ENCODE results near the gene S100A4.
A peak's percentile ranks its signal among the peaks of the same experiment; 100 is the strongest.

Gene S100A4

DNA sequence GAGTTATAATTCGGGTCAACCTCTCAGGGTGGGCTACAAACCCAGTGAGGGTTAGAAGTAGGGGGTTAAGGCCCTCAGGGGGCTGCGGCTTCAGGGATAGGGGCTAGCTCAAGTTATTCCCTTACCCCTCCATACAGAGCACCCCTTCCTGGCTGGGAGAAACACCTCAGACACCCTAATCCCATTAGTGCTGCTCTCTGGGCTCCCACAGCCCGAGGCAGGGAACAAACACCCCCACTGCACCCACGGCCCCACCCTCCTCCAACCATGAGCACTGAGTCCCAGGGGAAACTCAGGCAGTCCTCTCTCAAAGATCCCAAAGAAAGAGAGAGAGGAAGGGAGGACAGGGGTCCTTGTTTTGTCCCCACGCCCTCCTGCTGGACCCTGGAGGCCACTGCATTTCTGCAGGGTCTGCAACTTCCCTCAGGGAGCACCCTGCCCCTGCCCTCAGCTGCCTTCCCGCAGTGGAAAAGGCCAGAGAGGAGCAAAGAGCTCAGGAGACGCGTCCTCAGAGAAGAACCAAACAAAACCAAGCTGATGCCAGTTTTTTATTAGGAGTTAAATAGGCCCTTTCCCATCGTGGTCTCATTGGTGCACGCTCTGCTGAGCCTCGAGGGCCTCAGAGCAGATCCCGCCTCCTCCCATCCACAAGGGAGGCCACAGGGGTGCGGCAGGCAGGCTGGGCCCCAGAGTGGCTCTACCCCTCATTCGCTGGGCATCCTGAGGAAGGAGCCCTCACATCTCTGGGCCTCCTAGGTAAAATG lies 1.4 kb upstream of the S100A4 start:
- DNase-seq = no peak

DNA sequence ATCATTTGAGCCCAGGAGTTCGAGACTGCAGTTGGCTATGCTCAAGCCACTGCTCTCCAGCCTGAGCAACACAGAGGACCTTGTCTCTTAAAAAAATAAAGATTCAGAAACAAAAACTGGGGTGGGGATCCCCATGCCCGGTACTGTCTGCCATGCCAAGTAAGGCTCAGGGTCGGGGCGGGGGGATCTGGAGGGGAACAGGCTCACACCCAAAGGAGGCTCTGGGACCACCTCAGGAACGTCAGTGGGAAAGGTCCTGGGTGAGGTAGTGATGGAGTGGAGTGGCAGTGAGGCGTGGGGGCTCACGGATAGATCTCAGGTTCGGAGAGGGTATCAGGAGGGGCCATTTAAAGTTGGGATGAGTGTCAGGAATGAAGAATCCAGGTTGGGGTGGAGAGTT lies 765 bp upstream of the S100A4 start:
- no peak for DNase-seq

DNA sequence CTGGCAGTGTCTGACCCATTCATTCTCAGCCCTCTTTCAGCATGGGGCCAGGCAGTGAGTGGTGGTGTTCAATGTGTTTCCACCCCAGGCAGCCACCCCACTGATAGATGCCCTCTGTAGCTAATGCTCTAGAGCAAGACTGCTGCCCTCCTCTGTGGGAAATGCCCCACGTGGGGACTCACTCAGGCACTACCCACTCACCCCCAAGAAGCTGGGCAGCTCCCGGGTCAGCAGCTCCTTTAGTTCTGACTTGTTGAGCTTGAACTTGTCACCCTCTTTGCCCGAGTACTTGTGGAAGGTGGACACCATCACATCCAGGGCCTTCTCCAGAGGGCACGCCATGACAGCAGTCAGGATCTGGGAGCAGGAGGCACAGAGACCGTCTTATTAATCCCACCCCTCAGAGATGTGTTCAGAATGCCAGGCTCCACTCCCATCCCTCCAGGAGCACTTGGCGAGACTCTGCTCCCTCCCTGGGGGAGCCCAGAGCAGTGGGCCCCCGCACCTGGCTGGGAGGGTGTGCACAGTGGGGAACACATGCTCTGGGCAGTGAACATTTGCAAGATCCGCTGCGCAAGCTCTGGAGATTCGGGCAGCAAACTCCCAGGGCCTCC lies 1.0 kb downstream of the S100A4 start:
- DNase-seq = no peak

DNA sequence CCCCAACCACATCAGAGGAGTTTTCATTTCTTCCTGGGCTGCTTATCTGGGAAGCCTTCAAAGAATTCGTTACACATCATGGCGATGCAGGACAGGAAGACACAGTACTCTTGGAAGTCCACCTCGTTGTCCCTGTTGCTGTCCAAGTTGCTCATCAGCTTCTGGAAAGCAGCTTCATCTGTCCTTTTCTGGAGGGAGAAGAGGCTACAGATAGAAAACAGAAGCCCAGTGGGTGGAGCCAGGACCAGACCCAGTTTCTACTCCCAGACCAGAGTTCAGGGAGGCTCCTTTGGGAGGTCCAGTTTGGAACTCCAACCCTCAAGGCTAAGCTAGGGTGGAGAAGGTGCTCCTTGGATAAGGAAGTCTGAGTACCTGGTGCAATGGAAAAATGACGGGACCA lies 1.9 kb downstream of the S100A4 start:
- DNase-seq = no peak

DNA sequence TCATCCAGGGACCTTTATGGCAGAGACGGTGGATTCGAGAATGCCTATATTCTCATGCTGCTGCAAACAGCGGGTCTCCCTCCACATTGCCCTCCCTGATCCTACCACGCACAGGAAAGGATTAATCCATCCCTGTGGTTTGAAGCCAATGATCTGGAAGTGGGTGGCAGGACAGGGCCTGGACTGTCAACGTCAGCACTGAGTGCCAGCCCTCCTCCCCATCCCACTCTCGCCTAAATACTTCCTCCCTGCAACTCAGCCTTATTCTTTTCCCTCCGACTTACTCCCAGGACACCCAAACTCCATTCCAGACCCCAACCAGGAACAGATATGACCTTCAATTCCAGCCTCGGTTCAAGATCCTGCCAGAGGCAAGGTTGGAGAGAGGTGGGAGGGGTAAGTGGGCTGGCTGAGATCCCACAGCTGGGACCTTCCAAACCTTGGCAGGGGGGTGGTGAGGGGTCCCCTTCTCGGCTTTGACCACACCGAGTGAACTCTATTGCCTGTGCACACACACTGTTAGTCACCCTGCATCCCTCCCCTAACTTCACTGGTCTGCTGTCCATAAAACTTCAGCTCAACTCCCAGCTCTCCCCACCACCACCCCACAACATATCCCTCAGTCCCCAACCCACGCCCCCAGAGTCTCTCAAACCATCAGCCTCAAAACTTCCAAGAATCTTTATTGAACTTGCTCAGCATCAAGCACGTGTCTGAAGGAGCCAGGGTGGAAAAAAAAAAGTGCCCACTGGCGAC lies 2.5 kb downstream of the S100A4 start:
- no peak for DNase-seq

DNA sequence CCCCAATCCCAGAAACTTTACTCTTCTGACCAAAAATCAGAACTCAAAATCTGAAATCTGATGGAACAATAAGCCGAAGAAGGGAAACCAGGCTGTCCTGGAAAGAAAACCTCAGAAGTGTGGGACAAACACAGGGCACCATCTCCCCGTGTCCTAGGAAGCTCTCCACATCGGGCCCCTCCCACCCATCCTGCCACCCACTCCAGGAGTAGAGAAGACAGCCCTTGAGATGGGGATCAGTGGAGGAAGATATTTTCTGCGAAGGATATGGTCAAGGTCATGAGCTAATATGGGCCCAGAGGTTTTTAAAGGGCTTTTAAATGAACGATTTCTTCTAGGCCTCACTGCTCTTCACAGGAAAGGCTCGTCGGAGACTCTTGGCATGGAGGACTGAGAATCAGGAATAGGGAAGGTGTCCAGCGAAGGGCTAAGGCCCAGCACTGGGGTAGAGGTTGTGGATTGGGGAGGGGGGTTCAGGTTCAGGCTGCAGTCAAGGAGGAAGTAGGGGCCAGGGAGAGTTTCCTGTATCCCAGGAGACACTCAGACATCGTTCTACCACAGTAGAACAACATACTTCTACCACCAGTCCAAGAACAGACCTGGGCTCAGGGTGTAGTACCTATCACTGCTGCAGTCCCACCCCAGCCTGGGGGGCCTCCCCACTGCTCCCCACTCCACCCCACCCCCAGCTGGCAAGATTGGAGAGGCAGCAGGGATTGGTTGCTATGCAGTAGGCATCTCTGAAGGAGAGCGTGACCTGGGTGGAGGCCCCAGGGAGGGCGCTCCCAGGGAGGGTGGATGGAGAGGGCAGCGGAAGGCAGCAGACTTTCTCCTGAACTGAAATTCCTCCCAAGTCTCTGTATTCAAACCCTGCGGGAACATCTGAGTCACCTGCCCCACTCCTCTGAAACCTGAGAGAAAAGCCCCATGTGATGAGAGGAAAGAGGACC lies 3.7 kb downstream of the S100A4 start:
- DNase-seq = no peak

DNA sequence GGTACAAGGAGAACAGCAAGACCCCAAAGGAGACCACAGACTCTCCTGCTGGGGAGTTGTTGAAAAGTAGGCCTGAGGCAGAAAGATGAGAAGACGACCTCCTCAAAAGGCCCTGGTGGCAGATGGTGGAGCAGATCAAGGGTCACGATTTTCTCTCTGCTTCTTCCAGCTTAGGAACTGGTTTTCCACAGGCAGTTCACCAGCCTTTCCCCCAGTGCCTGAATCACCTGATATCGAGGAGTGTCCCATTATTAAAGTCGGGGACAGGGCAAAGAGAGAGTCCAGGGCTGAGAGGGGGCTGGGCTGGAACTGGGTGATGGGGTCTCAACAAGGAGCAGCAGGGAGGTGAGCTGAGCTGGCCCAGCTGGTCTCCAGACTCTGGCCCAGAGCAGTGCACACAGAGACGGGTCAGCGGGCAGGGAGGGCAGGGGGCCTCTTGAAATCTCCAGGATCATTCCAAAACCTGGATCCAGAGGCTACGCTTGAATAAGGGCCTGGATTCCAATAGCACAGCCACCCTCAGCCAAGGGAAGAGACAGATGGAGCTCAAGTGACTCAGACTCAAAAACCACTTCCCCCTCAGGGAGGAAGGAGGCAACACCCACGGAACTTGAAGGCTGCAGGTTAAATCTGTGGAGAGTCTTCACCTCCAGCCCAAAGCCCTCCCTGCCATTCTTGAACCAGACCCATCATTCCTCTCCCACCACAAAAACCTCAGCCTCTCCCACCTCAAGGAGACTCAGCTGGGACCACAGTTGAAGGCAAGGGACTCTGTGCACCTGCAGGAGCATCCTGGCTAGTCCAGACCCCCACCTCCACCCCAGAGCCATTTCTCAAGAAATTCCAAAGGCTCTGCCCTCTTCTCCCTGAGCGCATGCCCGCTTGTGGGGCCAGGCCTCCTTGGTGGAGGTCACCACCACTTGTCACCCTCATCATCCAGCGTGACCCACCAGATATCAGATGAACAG lies 4.9 kb downstream of the S100A4 start, which contains the start of gene S100A5:
S100A5 (minus strand) TSS at position 541 of the 968 bp plus-strand sequence. CDS start 743 bp downstream, outside the sequence.
- peak in 1 of 2 experiments; percentile 64 for DNase-seq

DNA sequence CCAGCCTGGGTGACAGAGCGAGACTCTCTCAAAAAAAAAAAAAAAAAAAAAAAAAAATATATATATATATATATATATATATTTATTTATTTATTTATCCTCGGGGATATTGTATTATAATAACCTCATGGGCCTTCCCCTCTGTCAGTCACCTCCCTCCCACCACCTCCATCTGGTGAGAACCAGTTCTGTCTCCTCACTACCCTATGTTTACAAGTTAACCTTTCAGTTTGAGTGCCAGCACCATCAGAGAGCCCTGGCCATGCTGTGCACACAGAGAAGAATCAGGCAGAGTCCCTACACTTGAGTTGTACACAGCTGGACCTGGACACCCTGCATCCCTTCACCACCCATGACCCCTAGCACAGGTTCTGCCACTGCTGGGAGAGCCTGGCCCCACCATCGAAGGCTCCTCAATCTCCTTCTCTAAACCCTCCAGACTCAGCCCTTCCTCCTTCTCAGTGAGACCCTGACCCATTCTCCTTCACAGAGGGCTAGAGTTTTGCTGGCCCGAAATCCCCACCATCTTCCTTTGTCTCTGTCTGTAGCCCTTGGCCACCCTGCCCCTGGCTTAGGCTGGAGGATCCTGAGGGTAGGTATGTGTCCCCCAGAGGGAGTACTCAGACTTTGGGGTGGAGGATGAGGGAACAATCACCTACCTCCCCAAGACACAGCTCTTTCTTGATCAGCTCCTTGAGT lies 6.1 kb downstream of the S100A4 start:
- DNase-seq = no peak

DNA sequence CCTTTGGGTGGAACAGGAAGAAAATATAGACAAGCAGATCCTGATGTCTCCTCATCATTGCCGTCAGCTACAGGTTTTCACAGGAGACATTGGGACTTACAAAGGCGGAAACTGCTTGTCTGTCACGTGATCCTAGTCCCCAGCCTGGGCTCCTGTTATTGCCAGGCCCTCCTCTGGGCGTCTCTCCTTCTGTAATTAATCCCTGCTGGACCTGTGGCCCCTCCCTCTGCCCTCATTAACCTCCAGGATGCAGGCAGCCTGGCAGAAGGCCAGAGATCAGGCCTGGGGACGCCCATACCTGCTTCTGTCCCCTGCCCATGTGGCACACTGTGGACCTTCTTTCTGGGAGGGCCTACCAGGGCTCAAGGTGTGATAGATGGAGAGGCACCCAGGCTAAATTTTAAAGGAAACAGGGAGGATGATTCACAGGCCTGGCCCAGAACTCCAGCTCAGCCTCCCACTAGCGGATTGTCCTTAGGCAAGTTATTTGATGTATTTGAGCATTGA lies 7.2 kb downstream of the S100A4 start:
- no peak for DNase-seq

DNA sequence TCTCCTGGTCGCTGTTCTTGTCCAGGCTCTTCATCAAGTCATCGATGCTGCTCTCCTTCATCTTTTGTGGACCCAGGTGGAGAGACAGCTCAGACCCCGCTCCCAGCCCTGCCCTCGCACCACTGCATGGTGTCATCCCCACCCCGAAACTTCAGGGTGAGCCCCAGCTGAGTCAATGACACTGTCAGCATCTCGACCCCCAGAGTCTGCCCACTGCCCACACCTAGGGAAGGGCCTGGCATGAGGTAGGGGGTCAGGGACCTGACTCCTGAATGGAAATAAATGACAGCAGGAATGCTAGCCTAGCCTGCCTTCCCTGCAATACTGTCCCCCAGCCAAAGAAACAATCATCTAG lies 8.3 kb downstream of the S100A4 start:
- DNase-seq = no peak

DNA sequence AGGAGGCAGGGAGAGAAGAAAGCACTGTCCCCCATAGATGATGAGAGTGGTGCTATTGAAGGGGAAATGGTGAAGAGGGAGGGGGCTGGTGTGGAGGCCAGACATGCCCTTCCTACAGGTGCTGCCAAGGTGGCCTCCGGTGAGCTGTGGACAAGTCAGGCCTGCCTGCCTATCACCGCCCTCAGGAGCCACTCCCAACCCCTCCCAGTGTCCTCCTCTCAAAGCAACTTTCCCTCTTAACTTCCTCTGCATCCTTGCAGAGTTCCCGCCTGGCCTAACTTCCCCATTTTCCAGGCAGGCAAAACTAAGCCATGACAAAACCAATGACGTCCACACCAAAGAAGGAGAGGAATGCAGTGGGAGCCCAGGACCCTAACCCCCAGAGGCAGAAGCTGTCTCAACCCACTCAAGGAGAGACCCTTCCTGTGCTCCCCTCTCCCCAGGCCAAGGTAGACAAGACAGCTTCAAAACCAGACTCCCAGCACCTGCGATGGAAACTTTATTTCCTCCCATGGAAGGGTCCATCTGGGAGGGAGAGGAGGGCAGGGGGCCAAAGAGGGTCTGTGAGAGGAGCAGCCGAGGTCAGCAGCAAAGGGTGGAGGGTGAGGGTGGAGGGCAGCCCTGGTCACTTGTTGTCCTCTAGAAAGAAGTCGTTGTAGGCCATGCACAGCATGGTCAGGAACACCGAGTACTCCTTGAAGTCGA lies 8.8 kb downstream of the S100A4 start:
- DNase-seq = no peak

DNA sequence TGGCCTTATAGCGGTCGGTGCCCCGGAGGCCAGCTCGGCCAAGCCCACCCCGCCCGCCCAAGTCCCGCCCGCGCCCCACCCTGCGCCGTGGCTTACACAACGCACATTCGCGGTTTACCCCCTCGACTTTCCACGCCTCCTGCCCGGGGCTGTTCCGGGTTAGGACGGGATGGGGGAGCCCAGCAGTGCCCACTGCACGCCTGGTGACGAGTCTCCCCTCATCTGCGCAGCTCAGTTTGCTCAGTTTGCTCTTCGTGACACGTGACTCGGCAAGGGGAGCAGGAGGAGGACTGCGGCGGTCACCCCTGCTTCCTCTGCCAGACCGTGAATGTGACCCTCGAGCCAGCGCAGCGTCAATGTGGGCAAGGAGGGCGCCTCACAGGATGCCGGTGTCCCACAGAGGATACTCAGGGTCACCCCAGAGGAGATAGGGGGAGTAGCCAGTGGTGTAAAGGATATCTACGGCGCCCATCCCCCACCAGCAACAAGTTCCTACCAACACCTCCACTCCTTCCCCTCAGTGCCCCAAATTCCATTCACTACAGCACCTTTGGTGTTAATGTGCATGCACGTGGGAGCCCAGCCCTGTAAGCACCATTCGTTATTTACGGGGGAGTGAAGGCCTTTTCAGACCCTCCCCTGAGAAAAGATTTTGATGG lies 9.5 kb downstream of the S100A4 start:
- DNase-seq = peak; percentile 72 to 81

DNA sequence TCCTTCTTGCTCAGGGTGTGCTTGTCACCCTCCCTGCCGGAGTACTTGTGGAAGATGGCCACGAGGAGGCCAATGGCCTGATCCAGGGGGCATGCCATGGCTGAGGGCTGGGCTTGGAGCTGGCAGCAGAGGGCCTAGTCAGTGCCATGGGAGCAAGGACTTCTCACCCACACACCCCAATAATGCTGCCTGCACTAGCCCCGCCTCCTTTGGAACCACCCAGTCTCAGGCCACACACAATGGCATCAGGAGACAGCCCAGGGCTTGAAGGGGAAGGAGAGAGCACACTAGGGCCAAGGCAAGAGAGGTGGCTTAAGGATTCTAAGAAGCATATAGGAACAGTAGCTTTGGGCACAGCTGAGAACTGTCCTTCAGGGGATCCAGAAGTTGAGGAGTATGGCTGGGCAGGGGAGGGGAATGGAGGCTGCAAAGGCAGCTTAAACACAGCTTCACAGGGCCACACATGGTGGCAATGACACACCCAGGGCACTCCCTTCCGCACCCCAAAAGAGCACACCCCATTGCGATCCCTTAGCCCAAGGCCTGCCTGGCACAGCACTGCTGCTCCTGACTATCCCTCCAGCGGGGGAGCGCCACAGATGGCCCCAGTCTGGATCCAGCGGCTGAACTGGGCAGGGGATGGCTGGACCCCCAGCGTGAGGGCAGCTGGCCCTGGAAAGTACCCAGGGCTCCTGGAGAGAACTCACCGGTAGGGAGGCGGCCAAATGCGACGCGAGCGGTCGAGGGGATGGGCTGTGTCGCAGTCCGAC lies 10.2 kb downstream of the S100A4 start, which contains the start of gene S100A6:
S100A6 (minus strand) TSS at position 750 of the 770 bp plus-strand sequence; CDS start at position 98, 652 bp downstream.
- peak in 1 of 2 experiments; percentile 29 for DNase-seq

DNA sequence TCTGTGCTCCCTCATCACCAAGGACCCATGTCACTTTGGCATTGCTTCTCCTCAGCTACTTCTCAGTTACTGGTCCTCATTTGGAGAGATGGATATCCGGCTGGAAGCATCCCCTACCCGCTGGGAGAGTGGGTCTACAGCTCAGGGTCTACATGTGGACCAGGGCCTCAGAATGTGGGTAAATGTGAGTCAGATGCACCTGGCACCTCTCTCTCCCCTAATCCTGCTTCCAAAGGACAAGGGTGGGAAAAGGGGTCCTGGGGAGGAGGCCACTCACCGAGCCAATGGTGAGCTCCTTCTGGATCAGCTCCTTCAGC lies 10.7 kb downstream of the S100A4 start:
- DNase-seq = no peak

DNA sequence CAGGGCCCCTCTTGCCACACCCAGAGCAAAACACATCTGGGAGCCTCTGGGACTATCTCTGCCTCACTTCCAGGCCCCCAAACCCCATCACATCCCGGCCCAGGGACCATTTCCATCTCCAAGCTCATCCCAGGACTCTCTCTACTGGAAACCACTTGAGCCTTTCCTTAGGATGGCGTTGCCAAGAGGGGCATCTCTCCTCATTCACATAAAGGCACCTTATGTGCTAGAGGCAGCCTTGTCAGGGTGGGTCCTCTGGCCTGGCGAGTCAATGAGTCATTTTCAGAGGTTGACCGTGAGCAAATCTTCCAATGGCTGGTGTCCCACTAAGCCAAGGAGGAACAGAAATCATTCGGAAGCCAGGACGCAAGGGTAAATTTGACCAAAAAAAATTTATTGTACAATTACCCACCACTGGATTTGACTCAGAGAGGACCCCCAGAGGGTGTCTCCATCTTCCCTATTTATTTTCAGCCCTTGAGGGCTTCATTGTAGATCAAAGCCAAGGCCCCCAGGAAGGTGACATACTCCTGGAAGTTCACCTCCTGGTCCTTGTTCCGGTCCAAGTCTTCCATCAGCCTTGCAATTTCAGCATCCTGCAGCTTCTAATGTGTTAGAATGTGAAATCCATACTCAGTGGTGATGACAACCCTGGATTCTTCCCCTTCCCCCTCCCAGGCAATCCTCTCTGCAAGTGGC lies 11.2 kb downstream of the S100A4 start:
- no peak for DNase-seq

DNA sequence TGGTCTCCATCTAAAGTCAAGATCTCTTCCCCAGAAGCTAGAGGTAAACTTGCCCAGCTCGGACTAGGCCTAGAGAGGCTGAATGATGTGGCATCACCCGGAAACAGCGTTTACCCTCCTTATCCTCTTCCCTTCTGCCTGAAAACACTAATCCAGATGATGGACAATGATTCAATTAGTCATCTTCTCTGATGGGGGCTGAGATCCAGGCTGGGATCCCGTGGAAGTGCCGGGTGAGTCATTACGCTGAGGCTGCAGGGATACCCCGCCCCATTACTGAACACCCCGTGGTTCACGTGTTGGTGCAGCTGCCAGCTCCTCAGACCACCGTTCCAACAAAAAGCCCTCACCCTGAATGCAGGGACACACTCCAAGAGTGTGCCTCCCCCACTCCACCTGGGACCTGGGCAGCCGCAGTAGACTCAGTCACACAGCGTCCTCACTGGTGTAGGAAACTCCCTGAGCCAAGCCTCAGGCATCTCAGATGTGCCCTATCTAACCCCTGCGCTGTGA lies 11.9 kb downstream of the S100A4 start:
- no peak for DNase-seq

DNA sequence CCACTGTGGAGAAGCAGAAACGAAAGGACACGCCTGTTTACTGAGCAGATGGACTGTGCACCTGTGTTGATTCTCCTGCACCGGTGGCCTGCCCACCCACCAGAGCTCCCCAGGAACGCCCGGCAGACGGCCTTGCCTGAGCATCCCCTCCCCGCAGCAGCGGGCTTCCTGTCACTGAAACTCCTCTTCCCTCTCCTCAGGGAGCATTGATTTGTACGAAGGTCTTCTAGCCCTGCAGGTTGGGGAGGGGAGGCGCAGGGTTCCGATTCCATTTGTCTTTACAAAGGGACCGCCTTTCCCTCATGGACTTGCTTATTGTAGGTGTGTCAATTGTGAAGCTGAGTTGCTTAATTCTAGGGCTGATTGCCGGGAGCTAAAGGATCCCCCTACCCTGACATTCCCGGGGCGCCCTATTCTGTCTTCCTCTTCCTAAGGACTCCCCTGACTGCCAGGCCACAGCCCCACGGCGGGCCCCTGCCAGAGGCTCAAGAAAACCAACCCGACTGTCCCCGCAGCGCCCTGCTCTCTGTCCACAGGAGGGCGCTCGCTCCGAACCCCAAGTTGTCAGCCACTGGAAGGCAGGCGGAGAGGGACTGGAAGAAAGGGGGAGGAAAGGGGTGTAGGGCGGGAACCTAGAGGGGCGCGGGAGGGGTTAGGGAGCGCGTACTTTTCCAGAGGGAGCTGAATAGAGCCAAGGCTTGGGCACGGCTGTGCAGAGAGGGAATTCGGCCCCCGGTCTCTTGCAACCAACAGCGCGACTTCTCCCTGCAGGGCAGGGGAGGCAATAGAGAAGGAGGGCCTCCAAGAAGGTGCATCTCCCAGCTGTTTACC lies 12.6 kb downstream of the S100A4 start:
- peak; percentile 62 to 73 for DNase-seq

Measured in stimulated activated CD4-positive, alpha-beta T cell treated with anti-CD3 and anti-CD28 coated beads, Interleukin-4, amount 100 ng/mL, for 4 hours (primary cell).